Esophagus squamous epithelium (tissue), 4 donors: Measurements from ENCODE around the gene CCDC88C.

Source experiments
- CTCF ChIP-seq, 6 experiments: fragments of 450-650 bp in 4 of 6; fragments of 200-600 bp in 2 of 6; sonication (generic) in 2 of 6; IDR thresholded peaks; one replicate each; pipeline ENCODE4 v1.5.1; 2016 to 2019; ENCODE audit warnings: antibody characterized with exemption in 6 of 6, mild to moderate bottlenecking in 4 of 6, moderate library complexity in 4 of 6
- POLR2A ChIP-seq, 4 donors: fragments of 450-650 bp; IDR thresholded peaks; one replicate each; pipeline ENCODE4 v1.6.1; 2017; ENCODE audit warnings: antibody characterized with exemption in 4 of 4, mild to moderate bottlenecking in 4 of 4, moderate library complexity in 3 of 4

- TF ChIP-seq CTCF (IDR thresholded peaks at IDR 0.05) (no peak), POLR2A (IDR thresholded peaks at IDR 0.05) (no peak)
Measured at GRCh38 chr14:91374287-91374878, 43.2 kb downstream of the CCDC88C start.
